HEK293T (cell line): ENCODE measurements around the gene QSOX1.

ENCODE experiments used
- ARNT ChIP-seq: fragments of 450-650 bp; IDR thresholded peaks from 2 replicates; pipeline ENCODE4 v1.6.1; 2017; ENCODE audit warnings: mild to moderate bottlenecking
- BHLHE40 ChIP-seq: fragments of 450-650 bp; IDR thresholded peaks from 2 replicates; pipeline ENCODE4 v1.6.1; 2016; ENCODE audit warnings: mild to moderate bottlenecking, moderate library complexity, borderline replicate concordance
- CTBP1 ChIP-seq: fragments of 450-650 bp; IDR thresholded peaks from 2 replicates; pipeline ENCODE4 v1.6.1; 2016; ENCODE audit warnings: borderline replicate concordance
- ELF4 ChIP-seq: fragments of 450-650 bp; IDR thresholded peaks from 2 replicates; pipeline ENCODE4 v1.6.1; 2017; ENCODE audit warnings: antibody characterized with exemption
- FOXA1 ChIP-seq: fragments of 450-650 bp; IDR thresholded peaks from 2 replicates; pipeline ENCODE4 v1.6.1; 2016; ENCODE audit warnings: mild to moderate bottlenecking
- FOXK2 ChIP-seq: fragments of 450-650 bp; IDR thresholded peaks from 2 replicates; pipeline ENCODE4 v1.6.1; 2016; ENCODE audit warnings: mild to moderate bottlenecking
- SUZ12 ChIP-seq: fragments of 450-650 bp; IDR thresholded peaks from 2 replicates; pipeline ENCODE4 v1.6.1; 2016; ENCODE audit warnings: mild to moderate bottlenecking
- ZNF384 ChIP-seq: fragments of 450-650 bp; IDR thresholded peaks from 2 replicates; pipeline ENCODE4 v1.6.1; 2016
- TF ChIP-seq, protein P1 (sequence below): fragments of 450-650 bp; IDR thresholded peaks from 2 replicates; pipeline ENCODE4 v1.6.1; 2016

- TF ChIP-seq BHLHE40 (no peak), ZNF384 (no peak), ARNT (no peak), FOXK2 (no peak), SUZ12 (no peak), ELF4 (no peak), FOXA1 (no peak), CTBP1 (no peak)
- TF ChIP-seq, protein P1, sequence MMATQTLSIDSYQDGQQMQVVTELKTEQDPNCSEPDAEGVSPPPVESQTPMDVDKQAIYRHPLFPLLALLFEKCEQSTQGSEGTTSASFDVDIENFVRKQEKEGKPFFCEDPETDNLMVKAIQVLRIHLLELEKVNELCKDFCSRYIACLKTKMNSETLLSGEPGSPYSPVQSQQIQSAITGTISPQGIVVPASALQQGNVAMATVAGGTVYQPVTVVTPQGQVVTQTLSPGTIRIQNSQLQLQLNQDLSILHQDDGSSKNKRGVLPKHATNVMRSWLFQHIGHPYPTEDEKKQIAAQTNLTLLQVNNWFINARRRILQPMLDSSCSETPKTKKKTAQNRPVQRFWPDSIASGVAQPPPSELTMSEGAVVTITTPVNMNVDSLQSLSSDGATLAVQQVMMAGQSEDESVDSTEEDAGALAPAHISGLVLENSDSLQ = no peak
Observed at GRCh38 chr1:180166436-180166800, 11.7 kb downstream of the QSOX1 start.
